Activated CD8-positive, alpha-beta memory T cell treated with anti-CD3 and anti-CD28 coated beads, Interleukin-2, amount 50 U/mL, for 4 hours (primary cell): ENCODE measurements around the gene PARD3B.

Experiments used
- DNase-seq: peaks from one replicate; pipeline ENCODE4 v3.0.0-alpha.2; 2020

Gene PARD3B, protein sequence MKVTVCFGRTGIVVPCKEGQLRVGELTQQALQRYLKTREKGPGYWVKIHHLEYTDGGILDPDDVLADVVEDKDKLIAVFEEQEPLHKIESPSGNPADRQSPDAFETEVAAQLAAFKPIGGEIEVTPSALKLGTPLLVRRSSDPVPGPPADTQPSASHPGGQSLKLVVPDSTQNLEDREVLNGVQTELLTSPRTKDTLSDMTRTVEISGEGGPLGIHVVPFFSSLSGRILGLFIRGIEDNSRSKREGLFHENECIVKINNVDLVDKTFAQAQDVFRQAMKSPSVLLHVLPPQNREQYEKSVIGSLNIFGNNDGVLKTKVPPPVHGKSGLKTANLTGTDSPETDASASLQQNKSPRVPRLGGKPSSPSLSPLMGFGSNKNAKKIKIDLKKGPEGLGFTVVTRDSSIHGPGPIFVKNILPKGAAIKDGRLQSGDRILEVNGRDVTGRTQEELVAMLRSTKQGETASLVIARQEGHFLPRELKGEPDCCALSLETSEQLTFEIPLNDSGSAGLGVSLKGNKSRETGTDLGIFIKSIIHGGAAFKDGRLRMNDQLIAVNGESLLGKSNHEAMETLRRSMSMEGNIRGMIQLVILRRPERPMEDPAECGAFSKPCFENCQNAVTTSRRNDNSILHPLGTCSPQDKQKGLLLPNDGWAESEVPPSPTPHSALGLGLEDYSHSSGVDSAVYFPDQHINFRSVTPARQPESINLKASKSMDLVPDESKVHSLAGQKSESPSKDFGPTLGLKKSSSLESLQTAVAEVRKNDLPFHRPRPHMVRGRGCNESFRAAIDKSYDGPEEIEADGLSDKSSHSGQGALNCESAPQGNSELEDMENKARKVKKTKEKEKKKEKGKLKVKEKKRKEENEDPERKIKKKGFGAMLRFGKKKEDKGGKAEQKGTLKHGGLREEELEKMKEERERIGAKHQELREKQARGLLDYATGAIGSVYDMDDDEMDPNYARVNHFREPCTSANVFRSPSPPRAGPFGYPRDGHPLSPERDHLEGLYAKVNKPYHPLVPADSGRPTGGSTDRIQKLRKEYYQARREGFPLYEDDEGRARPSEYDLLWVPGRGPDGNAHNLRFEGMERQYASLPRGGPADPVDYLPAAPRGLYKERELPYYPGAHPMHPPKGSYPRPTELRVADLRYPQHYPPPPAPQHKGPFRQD (N-terminal part only)

DNA sequence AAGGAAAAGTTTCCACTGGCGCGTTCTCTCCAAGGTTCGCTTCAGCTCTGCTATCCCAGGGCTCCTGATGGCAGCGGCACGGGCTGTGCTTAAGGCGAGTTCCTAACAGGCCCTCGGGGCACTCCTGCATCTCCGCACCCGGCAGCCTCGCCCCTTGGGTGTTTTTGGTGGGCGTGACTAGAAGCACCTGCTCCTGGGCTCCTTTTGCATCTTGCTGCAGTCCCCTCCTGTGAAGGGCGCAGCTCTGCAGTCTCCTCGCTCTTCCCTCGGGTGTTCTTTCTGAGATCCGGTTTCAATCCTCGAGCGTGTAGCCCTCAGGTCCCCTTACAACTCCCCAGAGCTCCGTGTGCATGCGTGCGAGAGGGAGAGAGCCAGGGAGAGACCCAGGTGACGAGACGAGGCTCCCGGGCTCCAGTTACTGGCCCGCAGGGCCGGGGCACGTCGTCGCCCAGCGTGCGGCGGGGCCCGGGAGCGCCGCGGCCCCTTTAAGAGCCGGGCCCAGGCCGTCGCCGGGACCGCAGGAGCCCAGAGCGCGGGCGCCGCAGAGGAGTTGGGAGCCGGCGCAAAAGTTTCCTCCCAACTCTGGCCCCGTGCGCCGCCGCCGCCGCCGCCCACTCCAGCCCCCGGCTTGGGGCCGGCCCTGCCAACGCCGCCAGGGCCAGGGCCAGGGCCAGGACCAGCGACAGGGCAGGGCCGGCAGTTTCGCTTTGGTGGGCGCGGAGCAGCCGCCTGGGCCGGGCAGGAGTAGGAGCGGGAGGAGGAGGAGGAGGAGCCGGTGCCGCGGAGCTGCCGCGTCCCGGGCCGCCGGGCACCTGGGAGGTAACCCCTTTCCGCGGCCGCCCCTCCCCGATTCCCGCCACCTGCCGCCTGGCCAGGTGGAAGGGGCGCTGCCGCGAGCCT lies at the start of gene PARD3B:
Gene PARD3B, plus strand, starts transcription at position 515 of the 900 bp plus-strand sequence. CDS start 525 bp downstream, outside the sequence.
- peak; percentile 16 for DNase-seq

DNA sequence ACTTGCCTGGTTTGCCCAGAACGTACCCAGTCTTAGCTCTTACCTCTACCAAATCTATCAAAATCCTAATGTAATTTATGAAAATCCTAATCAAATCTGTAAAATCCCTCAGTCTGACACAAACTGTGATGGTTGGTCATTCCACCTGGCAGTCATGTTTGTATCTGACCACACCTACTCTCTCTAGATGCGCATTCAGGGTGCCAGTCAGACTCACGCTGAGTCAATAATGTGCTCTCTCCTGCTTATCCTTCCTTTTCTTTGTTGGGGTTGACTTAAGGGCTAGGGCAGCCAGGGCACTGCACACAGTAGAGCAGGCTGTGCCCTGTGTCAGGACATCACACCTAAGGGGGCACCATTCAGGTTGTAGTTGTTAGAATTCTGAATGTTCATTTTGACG lies 48.5 kb upstream of the PARD3B start:
- DNase-seq = no peak

DNA sequence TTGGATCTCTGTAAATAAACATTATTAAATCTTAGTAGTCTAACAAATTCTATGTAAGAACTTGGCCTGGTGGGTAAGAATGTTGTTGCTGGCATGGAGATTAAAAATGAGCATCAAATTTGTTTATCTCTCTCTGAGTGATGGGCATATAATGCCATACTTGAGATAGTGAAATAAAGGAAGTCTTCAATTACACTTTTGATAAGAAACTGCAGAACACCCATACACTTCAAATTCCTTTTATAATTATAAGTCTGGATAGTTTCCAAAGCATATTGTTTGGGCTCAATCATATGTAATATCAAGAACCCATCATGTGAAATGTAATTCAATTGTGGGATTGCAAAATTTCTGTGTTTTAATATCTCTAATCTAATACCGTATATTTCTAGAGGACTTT lies 47.4 kb upstream of the PARD3B start:
- no peak for DNase-seq

DNA sequence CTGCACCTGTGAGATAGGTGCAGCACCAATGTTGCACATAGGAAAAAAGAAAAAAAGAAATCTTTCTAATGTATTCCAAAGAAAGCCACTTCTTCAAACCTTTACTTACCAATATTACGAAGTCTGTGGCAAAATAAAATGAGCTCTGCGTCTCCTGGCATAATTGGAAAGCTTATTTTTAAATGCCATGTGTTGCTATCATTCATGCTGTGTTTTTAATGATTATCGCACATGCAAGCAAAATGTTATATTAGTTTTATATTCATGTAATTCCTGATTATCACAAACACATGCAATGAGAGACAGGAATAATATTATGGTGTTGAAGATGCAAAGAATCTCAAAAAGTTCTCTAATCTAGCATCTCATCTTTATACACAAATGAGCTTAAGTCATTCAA lies 47.0 kb upstream of the PARD3B start:
- no peak for DNase-seq

DNA sequence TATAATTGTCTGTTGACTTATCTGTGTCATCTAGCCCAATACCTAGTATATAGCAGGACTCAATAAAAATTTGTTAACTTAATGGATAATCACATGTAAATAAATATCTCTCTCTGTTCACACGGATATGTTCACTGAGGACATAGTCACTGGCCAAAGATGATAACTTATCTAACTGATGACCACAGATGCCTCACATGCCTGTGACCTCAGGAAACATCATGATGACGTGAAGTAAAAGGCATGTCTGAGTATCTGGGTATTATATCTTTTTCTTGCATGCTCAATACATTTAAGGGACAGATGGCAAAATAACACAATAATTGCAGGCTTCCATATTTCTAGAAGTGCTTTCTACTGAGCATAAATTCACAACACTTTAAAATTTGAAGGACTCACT lies 41.4 kb upstream of the PARD3B start:
- DNase-seq = no peak

DNA sequence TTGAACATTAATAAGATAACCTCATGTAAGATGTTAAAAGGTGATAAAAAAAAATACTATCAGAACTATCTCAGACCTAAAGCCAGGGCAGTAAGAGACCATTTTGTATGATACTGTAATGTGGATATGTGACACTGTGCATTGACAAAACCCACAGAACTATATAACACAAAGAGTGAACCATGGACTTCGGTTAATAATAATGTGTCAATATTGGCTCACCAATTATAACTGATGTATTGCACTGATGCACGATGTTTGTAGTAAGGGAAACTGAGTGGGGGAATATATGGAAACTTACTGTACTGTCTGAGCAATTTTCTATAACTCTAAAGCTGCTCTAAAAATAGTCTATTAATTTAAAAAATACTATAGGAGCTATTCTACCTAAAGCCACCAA lies 40.7 kb upstream of the PARD3B start:
- DNase-seq = no peak

DNA sequence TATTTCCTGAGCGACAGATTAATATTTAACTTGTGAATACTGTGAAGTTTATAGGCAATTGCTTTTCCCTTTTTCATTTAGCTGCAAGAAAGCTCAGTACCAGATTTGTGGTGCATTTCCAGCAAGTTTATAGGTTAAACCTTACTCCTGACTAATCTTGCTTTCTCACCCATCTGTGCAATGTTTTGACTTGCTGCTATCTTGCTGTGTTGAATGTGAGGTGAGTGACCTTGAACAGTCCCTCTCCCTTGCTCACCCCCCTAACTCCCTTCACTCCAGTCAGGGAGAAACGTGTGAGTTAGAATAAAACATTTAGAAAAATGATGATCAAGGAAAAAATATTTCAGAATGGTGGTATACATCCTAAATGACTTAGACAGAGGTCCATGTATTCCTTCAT lies 39.8 kb upstream of the PARD3B start:
- no peak for DNase-seq

DNA sequence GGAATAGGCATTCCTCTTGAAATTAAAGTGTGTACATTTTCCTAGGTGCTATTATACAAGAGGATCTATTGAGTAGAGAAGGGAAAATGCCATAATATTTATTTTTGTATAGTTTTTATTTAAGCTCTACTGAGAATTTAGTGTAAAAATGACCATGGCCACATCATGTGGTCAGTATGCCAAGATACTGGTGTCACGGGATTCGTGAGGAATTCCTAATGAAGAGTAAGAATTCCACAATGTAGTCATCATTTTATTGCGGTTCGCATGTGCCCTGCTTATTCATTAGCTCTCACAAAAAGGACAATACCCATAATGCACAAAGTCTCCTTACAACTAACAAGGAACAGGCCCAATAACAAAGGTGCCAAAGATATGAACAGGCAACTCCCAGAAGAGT lies 39.3 kb upstream of the PARD3B start:
- DNase-seq = no peak

DNA sequence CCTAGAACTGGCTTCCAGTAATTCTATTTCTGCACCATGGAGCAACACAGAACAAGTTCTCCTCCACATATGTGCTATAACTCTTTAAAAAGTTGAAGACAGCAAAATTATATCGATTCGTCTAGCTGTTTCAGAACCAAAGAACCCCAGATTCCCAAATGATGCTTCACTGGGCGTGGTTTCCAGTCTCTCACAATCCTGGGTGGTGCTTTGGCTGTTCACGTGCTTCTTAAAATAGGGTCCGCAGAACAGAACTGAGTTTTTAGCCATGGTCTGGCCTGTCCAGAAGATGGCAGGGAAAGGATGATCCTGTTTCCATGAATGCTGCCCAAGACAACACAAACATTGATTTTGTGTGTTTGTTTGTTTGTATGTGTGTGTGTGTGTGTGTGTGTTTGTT lies 37.6 kb upstream of the PARD3B start:
- DNase-seq = no peak

DNA sequence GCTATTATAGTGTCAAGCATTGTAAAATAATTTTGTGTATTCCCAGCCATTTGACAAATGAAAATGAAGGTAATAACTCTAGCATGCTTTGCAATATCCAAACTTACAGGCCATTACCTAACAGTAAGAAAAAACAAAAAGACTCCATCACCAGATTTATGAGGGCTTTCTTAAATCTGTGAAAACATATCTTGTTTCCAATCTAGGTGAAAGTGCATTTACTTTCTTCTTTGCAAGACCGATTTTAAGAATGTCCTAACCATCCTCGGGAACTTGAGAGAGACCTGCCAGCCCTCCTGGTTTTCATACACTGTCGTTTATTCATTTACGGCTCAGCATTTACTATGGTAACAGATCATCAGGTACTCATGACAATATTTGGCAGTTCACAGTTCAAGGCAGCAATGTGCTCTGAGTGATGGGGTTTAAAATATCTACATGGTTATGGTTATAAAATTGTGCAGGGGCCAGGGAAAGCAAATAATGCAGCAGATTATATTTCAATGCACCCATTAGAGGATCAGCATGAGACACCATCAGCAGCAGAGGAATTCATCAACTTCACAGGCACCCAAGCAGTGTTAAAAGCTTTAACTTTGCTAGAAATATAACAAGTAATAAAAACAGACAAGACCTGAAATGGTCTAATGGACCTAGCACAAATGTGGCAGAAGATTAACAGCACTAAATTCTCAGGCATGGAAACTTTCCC lies 34.4 kb upstream of the PARD3B start:
- DNase-seq = no peak

DNA sequence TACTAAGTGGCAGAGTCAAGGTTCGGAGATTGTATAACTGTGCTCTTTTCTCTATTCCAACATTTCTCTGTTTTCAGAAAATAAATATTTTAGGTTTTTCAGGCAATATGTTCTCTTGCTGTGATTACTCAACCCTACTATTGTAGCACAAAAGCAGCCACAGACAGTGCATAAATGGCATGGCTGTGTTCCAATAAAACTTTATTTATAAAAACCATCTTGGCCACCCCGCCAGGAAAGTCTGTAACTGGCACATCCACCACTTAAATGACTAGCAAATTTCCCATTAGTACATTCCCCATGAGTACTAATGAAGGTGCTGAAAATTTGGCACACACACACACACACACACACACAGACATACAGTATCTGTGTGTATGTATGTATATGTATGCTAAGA lies 30.8 kb upstream of the PARD3B start:
- no peak for DNase-seq

DNA sequence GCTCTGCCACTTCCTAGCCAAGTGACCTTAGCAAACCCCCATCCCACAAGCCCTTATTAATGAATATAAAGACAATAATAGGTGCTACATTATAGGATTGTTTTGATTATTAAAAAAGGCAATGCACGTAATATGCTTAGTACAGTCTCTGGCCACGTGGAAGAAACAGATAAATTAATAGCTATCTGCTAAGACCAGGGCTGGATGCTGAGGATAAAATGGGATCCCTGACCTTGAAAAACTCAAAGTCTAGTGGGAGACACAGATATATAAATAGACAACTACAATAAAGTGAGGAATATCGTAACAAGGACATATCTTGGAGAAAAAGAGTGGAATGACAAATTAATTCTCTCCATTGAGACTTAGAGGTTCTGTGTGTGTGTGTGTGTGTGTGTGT lies 29.9 kb upstream of the PARD3B start:
- no peak for DNase-seq

DNA sequence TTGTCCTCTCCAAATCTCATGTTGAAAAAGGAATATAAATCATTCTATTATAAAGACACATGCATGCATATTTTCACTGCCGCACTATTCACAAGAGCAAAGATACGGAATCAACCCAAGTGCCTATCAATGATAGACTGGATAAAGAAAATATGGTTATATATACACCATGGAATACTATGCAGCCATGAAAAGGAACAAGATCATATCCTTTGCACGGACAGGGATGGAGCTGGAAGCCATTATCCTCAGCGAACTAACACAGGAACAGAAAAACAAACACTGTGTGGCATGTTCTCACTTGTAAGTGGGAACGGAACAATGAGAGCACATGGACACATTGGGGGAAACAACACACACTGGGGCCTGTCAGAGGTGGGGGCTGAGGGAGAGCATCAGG lies 28.1 kb upstream of the PARD3B start:
- DNase-seq = no peak

DNA sequence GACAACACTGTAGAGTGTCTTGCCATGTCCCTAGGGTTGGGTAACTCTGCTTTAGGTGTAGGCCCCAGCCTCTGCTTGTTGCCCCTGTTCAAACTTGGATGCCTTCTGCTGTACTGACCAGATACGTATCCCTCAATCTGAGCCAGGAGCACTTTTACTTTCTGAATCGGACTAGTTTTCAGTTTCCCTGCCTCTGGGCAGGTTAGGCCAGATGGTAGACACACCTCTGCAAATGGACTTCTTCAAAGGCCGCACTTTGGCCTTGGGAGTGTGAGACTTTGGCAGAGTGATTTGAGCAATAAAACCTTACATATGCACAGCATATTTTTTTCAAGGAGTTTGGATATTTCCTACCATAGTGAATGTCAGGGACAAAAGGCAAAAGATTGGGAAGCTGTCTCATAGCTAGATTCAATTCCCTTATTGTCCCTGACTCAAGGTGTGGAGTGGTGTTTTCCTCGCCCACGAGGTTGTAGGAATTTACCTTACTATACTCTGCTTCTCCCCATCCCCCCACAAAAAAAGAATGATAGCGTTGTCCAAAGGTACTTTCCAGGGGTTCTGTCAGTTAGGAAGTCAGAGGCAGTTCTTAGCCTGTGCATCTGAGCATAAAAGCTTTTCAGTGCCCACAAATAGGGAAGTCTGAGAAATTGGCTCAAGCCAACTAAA lies 15.3 kb upstream of the PARD3B start:
- no peak for DNase-seq

DNA sequence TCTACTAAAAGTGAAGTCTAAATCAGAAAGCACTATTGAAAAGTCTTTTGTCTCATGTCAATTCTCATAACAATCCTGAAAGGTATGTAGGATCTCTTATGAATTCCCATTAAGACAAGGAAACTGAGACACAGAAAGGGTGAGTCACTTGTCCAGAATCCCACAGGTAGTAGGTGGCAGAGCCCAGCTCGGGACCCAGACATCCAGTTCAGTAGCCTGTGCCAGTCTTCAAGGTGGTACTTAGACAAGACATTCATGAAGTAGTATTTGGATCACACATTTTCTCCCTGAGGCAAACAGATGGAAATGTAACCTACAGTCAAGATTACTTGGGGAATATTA lies 14.8 kb upstream of the PARD3B start:
- no peak for DNase-seq

DNA sequence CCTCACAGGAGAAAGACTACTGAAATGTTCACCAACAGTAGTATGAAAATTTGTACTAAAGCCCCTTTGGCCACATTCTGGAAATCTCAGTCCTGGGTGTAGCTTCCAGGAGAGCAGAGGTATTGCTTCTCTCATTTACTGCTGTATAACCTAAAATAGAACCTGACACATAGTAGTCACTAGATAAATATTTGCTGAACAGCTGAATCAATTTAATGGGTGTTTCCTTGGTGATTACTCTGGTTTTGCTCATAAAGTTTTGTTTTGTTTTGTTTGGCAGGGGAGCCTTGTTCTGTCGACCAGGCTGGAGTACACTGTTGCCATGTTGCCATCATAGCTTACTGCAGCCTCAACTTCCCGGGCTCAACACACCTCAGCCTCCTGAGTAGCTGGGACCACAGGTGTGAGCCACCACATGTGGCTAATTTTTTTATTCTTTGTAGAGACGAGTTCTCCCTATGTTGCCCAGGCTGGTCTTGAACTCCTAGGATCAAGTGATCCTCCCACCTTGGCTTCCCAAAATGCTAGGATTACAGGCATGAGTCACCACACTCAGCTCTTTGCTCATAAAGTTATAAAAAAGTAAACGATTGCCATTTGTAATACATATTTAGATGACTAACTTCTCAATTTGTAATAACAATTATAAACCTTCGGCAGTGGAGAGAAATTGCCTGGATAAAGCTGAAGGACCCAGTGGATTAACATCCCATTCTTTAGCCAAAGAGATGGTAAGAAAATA lies 11.5 kb upstream of the PARD3B start:
- DNase-seq = no peak

DNA sequence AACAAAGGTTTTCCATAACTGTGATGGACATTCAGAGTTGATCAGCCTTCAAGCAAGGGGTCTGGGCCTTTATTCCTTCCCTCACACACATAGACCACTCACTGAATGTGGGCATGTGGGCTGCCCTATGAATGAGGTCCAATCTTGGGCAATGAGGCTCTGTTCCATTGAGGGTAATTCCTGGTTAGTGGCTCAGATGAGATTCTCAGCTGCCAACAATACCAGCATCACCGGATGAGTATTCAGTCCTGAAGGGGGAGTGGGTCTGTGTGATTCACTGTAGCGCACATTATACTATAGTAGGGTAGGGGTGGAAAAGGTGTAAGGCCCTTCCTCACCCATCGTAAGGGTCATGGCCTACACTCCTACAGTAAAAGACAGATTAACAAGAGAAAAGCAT lies 9.9 kb upstream of the PARD3B start:
- no peak for DNase-seq

DNA sequence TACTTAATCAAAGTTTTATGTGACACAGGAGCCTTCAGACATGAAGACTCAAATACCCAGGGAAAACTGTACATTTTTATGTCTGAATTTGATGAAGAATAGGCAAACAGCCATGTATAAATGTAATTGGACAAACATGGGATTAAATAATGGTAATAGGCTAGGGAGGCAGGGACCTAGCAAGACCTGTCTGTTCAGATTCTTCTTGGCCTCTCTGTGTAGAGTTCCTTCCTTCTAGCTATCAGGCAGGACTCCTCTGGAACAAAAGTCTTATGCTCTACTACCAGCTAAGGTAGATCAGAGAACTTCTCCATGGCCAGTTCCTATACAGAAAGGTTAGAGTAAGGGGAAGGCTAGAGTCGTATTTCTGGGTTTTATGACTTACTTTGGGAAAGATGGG lies 9.5 kb upstream of the PARD3B start:
- no peak for DNase-seq

DNA sequence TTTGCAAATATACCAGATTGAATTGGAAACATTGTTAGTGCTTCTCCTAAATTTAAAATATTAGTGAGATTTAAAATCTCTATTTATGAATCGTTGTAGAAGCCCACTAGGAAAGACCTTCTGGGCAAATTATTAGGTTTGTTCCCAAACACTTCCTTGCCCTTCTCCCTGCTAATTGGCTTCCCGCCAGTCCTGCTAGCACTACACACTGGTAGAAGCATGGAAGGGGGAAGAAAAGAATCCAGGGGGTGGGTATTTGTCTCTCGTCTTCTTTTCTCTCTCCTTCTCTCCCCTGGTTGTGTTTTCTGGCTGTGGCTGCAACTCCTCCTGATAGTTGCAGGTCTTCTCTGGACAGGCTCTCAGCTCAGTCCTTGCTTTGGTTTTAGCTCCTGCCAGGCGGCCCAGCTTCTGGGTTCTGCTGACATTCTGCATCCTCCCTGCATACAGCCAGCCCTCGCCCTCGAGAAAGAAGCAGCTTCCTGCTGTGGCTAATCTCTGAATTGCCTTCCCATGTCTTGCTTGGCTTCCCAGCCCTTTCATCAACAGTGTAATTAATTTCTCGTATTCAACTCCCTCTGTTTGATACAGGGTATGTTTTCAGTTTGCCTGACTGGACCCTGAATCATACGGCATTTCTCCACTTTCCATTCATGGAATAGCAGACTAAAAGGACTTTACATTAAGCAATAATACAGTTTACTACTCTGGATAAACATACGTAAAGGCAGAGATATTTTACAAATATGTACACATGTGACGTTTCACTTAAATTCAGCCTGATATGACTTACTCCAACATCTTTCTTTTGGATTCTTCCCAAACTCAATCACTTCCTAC lies 6.9 kb upstream of the PARD3B start:
- DNase-seq = no peak

DNA sequence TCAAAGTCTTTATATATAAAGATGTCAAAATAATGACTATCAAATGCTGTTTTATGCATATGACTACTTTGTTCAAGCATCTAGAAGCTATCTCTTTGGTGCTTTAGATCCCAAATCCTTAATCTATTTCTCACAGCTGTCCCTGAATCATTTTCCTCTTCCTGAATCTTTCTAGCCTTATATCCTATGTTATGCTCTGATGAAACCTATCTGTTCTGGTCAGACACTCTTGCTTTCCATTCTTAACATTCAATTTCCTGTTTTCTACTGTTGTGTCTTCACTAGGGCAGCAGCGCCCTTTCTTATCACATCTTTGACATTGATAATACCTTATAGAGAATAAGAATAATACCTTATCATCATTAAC lies 6.3 kb upstream of the PARD3B start:
- no peak for DNase-seq
